Amniotic epithelial cell (primary cell): ENCODE data around the gene PSORS1C1.
"Not testable (repeated sequence)": the region's sequence is repeated elsewhere in the genome, so short reads cannot be mapped to it uniquely, and the experiment has no call there.

Source experiments
- DNase-seq: peaks from one replicate; pipeline ENCODE4 v3.0.0-alpha.2; 2010; ENCODE audit warnings: low read depth

PSORS1C1 gene, protein sequence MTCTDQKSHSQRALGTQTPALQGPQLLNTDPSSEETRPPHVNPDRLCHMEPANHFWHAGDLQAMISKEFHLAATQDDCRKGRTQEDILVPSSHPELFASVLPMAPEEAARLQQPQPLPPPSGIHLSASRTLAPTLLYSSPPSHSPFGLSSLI

DNA sequence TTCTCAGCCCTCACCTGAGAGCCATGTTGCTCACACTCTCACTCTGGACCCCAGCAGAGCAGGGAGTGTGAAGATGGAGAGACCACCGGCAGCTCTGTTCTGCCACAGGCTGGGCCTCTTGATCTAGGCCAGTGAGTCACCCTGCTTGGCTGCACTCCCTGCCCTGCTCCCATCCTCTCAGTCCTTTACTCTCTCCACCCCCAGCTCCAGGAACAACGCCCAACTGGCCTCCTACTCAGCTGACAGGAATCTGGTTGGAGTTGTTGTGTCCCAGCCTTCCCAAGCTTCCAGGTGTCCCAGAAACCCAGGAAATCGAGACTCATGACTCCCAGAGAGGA, at the start of gene PSORS1C1:
Gene PSORS1C1, plus strand, starts transcription at position 260 of the 338 bp plus-strand sequence. CDS start 14,833 bp downstream, outside the sequence.
- DNase-seq: peak; percentile 95

DNA sequence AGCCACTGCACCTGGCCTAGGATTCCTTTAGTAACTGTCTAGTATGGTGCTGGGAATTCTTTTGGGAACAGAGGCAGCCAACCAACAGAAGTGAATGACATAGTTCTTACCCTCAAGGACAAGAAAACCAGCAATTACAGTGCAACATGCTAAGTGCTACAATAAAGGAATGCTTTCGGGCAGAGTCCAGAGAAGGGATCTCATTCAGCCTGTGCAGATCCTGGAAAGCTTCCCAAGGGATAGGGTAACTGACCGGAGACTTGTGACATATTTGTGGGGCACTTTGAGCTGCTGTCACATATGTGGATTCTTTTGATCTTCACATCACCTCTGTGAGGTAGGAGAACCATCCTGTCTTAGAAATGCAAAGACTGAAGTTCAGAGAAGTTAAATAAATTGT, 49.0 kb upstream of the PSORS1C1 start:
- DNase-seq: no peak

DNA sequence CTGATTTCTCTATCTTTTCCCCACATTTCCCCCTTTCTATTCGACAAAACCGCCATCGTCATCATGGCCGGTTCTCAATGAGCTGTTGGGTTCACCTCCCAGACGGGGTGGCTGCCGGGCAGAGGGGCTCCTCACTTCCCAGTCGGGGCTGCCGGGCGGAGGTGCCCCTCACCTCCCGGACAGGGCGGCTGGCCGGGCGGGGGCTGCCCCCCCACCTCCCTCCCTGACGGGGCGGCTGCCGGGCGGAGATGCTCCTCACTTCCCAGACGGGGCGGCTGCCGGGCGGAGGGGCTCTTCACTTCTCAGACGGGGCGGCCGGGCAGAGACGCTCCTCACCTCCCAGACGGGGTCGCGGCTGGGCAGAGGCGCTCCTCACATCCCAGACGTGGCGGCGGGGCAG, 47.6 kb upstream of the PSORS1C1 start:
- DNase-seq: not testable (repeated sequence)

DNA sequence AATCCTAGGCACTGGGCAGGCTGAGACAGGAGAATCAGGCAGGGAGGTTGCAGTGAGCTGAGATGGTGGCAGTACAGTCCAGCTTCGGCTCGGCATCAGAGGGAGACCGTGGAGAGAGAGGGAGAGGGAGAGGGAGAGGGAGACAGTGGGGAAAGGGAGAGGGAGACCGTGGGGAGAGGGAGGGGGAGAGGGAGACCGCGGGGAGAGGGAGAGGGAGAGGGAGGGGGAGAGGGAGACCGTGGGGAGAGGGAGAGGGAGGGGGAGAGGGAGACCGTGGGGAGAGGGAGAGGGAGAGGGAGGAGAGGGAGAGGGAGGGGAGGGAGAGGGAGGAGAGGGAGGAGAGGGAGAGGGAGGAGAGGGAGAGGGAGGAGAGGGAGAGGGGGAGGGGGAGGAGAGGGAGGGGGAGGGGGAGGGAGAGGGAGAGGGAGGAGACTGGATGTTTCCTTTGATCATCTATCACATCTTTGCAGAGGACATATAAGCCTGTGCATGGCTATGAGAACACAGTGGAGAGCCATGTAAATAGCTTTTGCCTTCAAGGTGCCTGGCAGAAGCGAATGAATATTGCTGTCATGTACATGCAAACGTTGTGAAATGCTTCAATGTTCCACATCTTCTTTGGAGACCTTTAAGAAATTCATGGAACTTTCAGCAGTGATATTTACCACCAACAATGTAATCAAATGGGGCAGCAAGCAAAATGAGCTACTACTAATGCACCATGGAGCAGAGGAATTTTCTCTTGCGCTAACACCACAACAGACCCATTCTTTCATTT, 46.5 kb upstream of the PSORS1C1 start:
- not testable (repeated sequence) for DNase-seq

DNA sequence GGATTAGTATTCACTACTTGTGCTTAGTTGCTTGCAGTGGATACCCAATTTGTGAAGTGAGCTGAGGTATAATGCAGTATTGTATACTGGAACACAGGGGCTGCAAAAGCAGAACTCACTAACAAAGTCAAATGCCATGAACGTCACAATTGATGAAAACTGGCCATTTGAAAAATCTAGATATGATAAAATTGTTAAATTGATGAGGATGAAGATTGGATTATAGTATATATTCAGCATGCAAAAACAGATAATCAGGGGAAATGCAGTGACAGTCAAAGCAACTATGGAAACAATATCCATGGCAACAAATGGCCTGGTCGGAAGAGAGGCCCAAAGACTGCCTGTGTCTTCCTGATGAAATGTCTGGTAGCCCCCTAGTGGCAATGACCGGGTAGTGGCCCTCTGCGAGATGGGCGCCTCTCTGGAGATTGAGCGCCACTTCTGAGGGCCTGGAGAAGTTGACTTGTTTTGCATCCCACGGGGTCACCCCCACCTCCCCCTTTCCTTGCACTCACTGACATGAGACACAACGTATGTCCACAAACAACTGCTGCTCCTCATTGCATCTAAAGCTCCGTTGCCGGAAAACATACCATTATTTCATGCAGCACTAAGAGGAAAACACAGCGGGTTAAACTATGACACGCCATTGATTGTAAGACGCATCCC, 45.8 kb upstream of the PSORS1C1 start:
- DNase-seq: peak; percentile 84

DNA sequence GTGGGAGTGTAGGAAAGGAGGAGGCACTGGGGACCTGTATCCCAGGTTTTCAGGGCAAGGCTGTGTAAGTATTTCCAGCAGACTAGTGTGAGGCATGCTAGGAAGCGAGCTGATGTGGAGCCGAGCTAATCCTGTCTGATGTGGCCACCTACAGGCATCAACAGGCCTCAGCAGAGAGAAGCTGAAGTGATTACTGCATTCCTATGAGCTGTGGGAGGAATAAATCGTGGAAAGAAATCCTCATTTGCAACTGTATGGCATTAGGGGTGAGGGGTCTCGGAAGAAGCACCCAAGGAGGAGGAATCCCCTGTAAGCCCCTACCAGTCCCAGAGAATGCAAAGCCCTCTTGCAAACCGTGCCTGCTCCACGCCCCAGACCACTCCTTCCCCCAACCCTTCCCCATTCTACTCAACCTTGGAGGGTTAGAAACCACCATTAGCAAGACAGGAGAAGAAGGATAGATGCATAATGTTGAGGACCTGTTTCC, 43.8 kb upstream of the PSORS1C1 start:
- peak; percentile 84 for DNase-seq

DNA sequence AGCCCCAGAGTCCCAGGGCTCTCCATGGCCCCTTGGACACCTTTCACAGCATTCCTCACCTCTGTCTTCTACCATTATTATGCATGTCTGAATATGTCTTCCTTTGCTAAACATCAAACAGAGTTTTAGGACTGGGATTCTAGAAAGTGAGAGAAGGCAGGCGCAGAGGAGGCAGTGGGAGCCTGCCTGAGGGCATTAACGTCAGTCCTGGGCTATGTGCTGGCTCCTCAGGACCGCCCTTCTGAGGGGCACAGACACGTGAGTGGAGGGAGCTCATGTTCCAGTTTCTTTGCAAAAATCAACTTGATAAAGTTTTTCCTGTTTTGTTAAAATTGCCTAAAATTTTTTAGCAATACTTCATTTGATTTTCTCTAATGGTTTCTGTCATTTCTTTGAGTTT, 40.2 kb upstream of the PSORS1C1 start:
- DNase-seq: no peak

DNA sequence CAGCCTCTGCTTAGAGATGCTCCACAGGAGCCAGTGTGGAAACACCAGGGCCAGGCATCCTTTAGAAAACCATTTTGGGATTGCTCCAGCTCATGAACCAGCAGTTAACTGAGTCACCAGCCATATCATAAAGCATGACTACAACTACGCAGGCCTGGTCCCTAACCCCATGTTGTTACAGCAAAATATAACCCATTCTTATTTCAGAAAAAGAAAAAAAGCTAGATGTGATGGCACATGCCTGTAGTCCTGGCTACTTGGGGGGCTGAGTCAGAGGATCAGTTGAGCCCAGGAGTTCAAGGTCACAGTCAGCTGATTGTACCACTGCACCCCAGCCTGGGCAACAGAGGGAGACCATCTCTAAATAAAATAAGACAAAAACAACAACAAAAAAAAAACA, 39.1 kb upstream of the PSORS1C1 start:
- DNase-seq: peak; percentile 83

DNA sequence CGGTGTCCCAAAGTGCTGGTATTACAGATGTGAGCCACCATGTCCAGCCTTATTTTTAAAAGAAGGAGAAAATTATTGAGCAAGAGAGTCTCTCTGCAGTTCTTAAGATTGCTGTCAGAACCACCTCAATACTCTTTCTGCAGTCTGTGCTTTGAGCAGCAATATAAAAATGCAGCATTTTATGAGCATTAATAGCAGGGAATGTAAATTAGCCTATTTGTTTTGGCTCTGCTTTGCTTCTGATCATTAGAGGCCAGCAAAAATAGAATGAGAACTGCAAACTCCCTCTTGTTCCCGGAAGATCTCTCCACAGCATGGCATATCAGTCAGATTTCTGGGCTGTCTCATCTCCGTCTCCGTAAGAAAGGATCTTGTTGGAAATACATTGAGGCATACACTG, 38.0 kb upstream of the PSORS1C1 start:
- DNase-seq: no peak

DNA sequence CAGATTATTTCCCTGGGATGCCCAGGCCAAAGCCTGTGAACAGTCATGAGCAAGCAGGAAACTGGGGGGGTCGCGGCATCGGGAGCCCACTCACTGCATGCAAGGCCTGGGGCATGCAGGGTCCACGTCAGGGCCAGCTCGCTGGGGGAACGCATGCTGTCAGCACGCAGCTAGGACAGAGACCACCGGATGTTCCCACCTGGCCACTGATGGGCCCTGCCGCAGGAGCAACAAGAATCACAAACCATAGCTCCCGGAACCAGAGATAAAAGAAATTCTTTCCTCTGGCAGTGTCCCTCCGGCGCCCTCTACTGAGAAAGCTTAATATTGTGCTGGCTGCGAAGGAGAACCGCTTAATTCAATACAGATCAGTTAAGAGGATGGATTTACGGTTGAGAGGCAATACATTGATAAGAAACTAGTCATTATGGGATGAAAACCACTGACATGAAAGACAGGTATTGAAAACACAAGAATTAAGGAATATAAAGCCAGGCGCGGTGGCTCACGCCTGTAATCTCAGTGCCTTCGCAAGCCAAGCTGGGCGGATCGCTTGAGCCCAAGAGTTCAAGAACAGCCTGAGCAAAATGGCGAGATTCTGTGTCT, 34.8 kb upstream of the PSORS1C1 start:
- peak; percentile 51 for DNase-seq

DNA sequence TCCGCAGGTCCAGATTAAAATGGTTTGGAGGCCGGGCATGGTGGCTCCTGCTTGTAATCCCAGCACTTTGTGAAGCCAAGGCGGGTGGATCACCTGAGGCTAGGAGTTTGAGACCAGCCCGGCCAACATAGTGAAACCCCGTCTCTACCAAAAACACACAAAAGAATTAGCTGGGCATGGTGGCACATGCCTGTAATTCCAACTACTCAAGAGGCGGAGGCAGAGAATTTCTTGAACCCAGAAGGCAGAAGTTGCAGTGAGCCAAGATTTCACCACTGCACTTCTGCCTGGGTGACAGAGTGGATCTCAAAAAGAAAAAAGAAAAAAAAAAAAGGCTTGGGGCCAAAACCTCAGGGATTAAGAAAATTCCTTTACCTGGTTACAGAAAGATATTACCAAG, 32.7 kb upstream of the PSORS1C1 start:
- DNase-seq: no peak

DNA sequence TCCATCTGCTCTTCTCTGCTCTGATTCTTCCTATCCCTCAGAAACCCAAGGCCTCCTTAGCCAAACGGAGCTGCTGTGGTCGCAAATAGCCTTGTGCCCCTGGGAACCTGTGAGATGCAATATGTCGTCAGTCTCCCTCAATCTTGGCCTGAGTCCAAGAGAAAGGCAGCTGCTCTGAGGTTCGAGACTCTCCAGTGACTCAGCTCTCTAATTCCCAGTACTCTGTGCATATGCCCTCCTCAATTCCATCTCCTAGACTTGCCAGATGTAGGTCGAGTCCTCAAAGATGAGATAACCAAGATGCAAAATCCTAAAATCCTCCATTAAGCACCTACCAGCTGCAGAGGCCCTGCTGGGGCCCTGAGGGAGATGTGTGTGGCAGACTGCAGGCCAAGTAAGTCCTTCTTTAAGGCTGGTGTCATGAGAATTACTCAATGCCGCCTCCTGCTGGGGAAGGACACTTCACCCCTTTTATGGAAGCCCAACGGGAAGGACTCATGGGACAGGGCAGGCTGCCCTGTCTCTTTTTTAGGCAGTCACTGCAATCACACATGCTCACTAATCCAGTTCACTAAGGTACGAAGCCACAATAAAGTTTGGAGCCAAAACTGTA, 30.8 kb upstream of the PSORS1C1 start:
- peak; percentile 84 for DNase-seq

DNA sequence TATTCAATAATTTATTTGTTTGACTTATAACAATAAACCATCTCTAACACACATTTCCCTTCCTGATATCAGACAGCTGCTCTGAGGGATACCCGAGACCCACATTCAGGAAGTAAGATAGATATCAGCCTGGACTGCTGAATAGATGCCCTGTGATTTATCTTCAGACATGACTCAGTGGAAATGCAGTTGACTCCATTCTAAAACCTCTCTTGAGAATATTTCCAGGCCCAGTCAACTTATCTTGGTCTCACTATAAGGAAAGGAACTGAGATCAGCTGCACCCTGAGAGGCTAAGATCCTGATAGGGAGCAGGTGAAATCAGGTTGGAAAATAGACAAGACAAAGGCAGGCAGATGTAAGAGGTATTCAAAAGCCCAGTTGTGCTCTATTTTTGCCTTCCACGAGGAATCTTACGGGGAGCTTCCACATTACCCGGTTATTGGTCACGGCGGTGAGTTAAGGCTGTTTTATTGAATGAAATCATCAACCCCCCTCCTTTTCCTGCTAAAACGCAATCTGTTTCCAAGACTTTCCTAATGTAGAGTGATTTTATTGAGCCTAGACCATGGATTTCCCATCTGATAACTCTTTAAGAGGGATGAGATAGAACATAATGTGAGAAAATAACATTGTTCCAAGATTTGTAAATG, 27.7 kb upstream of the PSORS1C1 start:
- peak; percentile 93 for DNase-seq

DNA sequence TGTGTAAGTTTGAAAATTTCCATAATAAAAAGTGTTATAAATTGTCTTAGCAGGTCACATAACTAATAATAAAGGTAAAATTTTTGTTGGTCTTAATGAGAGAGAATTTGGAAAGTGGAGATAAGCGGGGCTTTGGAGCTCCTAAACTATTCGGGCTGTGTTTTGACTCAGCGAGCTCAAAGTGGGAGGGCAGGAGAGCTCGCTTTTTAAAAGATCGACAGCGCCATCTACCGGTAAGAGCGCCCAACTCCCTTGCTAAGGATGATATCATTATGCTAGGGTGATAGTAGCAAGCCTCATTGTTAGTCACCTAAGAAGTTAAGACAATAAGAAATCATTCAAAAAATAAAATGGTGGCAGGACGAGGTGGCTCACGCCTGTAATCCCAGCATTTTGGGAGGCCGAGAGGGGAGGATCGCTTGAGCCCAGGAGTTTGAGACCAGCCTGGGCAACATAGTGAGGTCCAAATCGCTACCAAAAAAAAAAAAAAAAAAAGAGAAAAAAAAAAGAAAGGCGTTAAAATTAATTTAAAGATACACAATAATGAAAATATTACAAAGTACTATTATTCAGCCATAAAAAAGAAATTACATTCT, 27.0 kb upstream of the PSORS1C1 start:
- peak; percentile 83 for DNase-seq

DNA sequence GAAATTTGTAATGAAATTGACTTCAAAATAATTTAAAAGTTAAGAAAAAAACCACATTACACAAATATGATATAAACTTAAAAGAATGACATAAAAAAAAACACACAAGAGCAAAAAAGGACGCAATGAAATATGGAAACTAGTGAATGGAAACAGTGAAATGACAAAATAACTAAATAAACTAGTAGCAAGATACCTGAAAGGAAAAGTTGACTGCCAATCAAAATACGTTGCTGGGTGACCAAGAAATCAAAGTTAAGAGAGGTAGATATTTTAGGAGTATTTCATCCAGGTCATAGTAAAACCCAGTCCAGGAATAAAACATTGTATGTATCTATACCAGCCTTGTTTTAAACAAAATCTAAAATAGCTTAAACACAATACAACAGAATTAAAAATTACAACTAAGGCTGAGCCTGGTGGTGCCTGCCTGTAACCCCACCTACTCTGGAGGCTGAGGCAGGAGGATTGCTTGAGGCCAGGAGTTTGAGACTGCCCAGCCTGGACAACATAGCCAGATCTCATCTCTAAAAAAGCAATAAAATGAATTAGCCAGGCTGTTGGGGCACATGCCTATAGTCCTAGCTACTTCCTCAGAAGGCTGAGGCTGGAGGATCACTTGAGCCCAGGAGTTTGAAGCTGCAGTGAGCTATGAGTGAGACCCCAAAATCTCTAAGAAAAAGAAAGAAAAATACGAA, 24.2 kb upstream of the PSORS1C1 start:
- no peak for DNase-seq

DNA sequence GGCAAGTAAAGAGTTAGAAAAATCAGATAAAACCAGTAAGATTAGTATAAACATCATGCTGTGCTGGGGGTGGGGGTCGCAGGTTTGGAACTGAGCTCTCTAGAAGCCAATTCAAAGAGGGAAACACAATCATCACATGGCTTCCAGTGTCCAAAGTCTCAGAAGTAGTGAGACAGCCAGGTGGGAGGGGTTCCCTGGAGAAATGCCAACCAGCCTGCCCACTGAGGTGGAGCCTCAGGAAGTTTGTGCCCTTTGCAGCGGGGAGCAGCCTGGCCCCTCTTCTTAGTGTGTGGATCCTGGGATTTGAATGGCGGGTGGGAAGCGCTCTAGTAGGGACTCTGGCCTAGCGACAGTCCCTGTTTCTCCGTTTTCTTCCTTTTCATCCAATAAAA, 23.6 kb upstream of the PSORS1C1 start:
- no peak for DNase-seq

DNA sequence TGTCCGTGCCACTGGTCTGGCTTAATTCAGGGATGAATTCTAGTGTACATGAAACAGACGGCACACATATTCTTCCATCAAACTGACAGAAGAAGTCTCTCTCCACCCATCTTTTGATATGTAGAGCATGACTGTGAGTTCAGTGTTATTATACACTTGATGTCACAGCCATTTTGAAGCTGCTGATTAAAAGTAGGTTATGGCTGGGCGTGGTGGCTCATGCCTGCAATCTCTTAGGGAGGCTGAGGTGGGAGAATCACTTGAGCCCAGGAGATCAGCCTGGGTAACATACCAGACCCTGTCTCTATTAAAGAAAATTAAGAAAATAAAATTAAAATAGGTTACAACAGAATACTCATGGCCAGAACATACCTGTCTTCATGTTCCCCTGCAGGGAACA, 22.9 kb upstream of the PSORS1C1 start:
- DNase-seq: no peak

DNA sequence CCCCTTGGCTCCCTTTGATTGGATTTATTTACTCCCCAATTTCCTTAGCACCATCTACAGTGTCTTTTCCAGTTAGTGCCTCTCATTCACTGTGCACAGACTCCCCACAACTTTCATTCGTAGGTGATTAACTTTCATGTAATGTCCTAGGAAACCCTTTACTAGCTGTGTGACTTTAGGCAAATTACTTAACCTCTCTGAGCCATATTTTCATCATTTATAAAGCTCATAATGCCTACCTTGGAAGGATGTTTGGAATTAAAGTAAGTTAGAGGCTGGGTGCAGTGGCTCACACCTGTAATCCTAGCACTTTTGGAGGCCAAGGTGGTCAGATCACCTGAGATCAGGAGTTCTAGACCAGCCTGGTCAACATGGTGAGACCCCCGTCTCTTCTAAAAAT, 22.4 kb upstream of the PSORS1C1 start:
- no peak for DNase-seq

DNA sequence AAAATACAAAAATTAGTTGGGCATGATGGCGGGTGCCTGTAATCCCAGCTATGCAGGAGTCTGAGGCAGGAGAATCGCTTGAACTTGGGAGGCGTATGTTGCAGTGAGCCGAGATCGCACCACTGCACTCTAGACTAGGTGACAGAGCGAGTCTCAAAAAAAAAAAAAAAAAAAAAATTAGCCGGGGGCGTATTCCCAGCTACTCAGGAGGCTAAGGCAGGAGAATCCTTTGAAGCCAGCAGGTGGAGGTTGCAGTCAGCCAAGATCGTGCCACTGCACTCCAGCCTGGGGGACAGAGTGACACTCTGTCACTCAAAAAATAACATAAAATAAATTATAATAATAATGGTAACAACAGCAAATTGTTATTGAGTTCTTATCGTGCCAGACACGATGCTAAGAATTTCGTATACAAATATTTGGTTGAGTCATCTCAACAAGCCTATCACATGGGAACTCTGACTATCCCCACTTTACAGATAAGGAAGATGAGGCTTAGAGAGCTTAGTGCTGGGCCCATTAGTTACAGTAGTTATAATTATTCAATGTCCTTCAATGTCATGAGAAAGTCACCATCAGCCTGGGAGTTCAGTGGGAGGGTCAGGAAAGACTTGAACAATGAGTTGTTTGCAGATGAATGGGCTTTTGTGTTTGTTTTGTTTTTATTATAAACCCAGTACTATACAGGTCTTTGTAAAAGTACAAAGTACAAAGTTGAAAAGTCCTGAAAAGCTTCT, 21.7 kb upstream of the PSORS1C1 start:
- peak; percentile 68 for DNase-seq

DNA sequence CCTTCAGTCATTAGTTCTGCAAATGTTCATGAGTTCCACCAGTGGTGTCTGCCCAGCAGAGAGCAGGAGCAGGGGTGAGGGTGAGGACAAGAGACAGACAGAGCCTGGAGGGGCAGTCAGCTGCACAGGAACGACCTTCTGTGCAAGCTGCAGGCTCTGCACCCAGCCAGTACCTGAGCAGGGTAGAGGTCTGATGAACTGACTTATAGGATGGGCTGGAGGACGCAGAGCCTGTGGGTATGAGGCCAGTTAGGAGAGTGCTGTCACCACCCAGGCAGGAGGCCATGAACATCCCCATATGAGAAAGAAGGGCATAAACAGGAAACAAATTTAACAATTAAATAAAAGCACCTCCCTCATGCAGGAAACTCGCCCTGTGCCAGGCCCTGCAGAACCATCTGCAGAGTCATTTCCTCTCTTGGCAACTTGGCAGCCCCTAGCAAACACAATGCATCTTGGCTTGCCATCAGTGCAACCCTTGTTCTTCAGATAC, 20.2 kb upstream of the PSORS1C1 start:
- DNase-seq: no peak
